SK-N-SH (cell line): ENCODE measurements around the gene SMCHD1.

ENCODE experiments used
- CTCF ChIP-seq: fragments of 200-600 bp; sonication (generic); IDR thresholded peaks from 2 replicates; pipeline ENCODE4 v1.6.1; 2017; ENCODE audit warnings: antibody characterized with exemption, mild to moderate bottlenecking, moderate library complexity
- ELF1 ChIP-seq: IDR thresholded peaks from 2 replicates; pipeline ENCODE4 v1.4.0; 2012
- EZH2phosphoT487 ChIP-seq: fragments of 200-600 bp; sonication (generic); IDR thresholded peaks from 2 replicates; pipeline ENCODE4 v1.6.1; 2017; ENCODE audit warnings: low read depth, mixed run types, mild to moderate bottlenecking, antibody characterized with exemption, moderate library complexity, borderline replicate concordance
- FOXJ3 ChIP-seq: sonication (generic); formaldehyde crosslinking; IDR thresholded peaks from 2 replicates; pipeline ENCODE4 v1.5.1; 2020; ENCODE audit warnings: mild to moderate bottlenecking, missing genetic modification reagents
- GABPA ChIP-seq: IDR thresholded peaks from 2 replicates; pipeline ENCODE4 v1.4.0; 2012; ENCODE audit warnings: low read depth, mild to moderate bottlenecking
- MAX ChIP-seq: IDR thresholded peaks from 2 replicates; pipeline ENCODE4 v1.4.0; 2012; ENCODE audit warnings: low read depth
- MXI1 ChIP-seq: IDR thresholded peaks from 2 replicates; pipeline ENCODE4 v1.6.1; 2012; ENCODE audit warnings: mild to moderate bottlenecking, low read depth, low read length, improper control_type of control experiment
- POLR2AphosphoS5 ChIP-seq: IDR thresholded peaks from 2 replicates; pipeline ENCODE4 v1.6.1; 2012; ENCODE audit warnings: low read depth, low read length
- RAD21 ChIP-seq: IDR thresholded peaks from 2 replicates; pipeline ENCODE4 v1.6.1; 2012; ENCODE audit warnings: mild to moderate bottlenecking, low read length
- RFX5 ChIP-seq: IDR thresholded peaks from 2 replicates; pipeline ENCODE4 v1.6.1; 2012; ENCODE audit warnings: mild to moderate bottlenecking, improper control_type of control experiment, low read length
- USF2 ChIP-seq: fragments of 150-350 bp; IDR thresholded peaks from 2 replicates; pipeline ENCODE4 v1.6.1; 2017; ENCODE audit warnings: antibody characterized with exemption, low read length, low read depth, borderline replicate concordance

- no peak for TF ChIP-seq POLR2AphosphoS5
- TF ChIP-seq CTCF = no peak
- no peak for TF ChIP-seq FOXJ3 (CRISPR knock-in tag)
- TF ChIP-seq RAD21 = no peak
- TF ChIP-seq EZH2phosphoT487 = no peak
- TF ChIP-seq RFX5 = no peak
- no peak for TF ChIP-seq MAX
- TF ChIP-seq GABPA = no peak
- no peak for TF ChIP-seq ELF1
- no peak for TF ChIP-seq USF2
- TF ChIP-seq MXI1 = no peak
Measured at GRCh38 chr18:2629003-2629402, 26.5 kb upstream of the SMCHD1 start.
